K562 (cell line): Measurements from ENCODE around the gene SLC35G3. TPM values are rescaled to one million over a fixed set of nuclear protein-coding genes. Genes with fewer than 3 reads are reported as not detected.

ENCODE experiments used
- ATAC-seq: fragments of 200-7000 bp; cut with Tn5 transposase; 3 replicates; pipeline ENCODE4 v1.9.1; 2020; ENCODE audit warnings: moderate library complexity
- BruUV-seq: library from RNA; stranded (reverse); fragments of 400-500 nt; replicated peaks from 2 replicates; lab custom pipeline; 2021; lab: Mats Ljungman, UMichigan
- CTCF ChIA-PET: fragments of 300-600 bp; formaldehyde crosslinking; extraction: SDS; loops from one replicate; lab custom pipeline; 2021; ENCODE audit warnings: low intra/inter-chr PET ratio; lab: Yijun Ruan, JAX
- POLR2A ChIA-PET: fragments of 300-600, 350-650 bp; sonication (Branson Sonifier 250); formaldehyde crosslinking; extraction: SDS; loops from one replicate; lab custom pipeline; 2021; ENCODE audit warnings: antibody characterized with exemption, inconsistent platforms; lab: Yijun Ruan, JAX
- DNase-seq, 4 experiments: peaks; one replicate each; pipeline versions ENCODE4 v3.0.0 to v3.0.0-alpha.2; 2011 to 2018; ENCODE audit warnings: low spot score in 3 of 4, mixed read lengths in 3 of 4; ENCODE audit errors: extremely low read depth in 1 of 4
- FAIRE-seq: peaks from 2 replicates; lab custom pipeline; 2011; peaks lifted over from hg19 to GRCh38; lab: Jason Lieb, UNC
- H2AFZ ChIP-seq: 2 replicates; pipeline ENCODE4 v1.6.0; 2011; ENCODE audit warnings: low read depth, low read length, control low read depth, inconsistent platforms
- H3K27ac ChIP-seq: fragments of 200-600 bp; 3 replicates; pipeline ENCODE4 v1.8.0; 2011; ENCODE audit warnings: low read depth, mild to moderate bottlenecking, control low read depth, inconsistent platforms, low read length, moderate library complexity, mixed read lengths; ENCODE audit errors: extremely low read depth
- H3K27me3 ChIP-seq, 2 experiments: fragments of 300-600 bp in 1 of 2; 2 replicates in 1 of 2; 3 replicates in 1 of 2; pipeline versions ENCODE4 v1.6.0 to v1.8.0; 2011; ENCODE audit warnings: inconsistent platforms in 2 of 2, low read length in 2 of 2, mild to moderate bottlenecking in 1 of 2, mixed read lengths in 1 of 2, moderate library complexity in 1 of 2; ENCODE audit not compliant: control insufficient read depth in 2 of 2, insufficient read depth in 2 of 2
- H3K36me3 ChIP-seq: fragments of 300-600 bp; 3 replicates; pipeline ENCODE4 v1.8.0; 2011; ENCODE audit warnings: mild to moderate bottlenecking, low read length, inconsistent platforms; ENCODE audit not compliant: control insufficient read depth, insufficient read depth
- H3K4me1 ChIP-seq, 2 experiments: fragments of 200-600 bp in 1 of 2; replicated peaks in 1 of 2; 2 replicates in 1 of 2; 3 replicates in 1 of 2; pipeline versions ENCODE4 v1.5.1 to v1.8.0; 2011; ENCODE audit warnings: inconsistent platforms in 2 of 2, low read length in 2 of 2, mild to moderate bottlenecking in 1 of 2, mixed read lengths in 1 of 2, moderate library complexity in 1 of 2; ENCODE audit not compliant: control insufficient read depth in 2 of 2, insufficient read depth in 2 of 2
- H3K4me2 ChIP-seq: 2 replicates; pipeline ENCODE4 v1.6.1; 2011; ENCODE audit warnings: low read length, control low read depth, inconsistent platforms, mixed read lengths; ENCODE audit not compliant: insufficient read depth
- H3K4me3 ChIP-seq: fragments of 200-600 bp; sonication (generic), shearing (Covaris generic); 2 replicates; pipeline ENCODE4 v1.5.1; 2016; ENCODE audit warnings: control low read depth, inconsistent platforms
- H3K79me2 ChIP-seq: fragments of 200-600 bp; 3 replicates; pipeline ENCODE4 v1.8.0; 2011; ENCODE audit warnings: low read length, inconsistent platforms; ENCODE audit not compliant: control insufficient read depth, insufficient read depth
- H3K9ac ChIP-seq, 2 experiments: 2 replicates each; pipeline versions ENCODE4 v1.6.0 to v1.6.1; 2011; ENCODE audit warnings: low read depth in 2 of 2, low read length in 2 of 2, control low read depth in 1 of 2, inconsistent platforms in 1 of 2, mild to moderate bottlenecking in 1 of 2, mixed read lengths in 1 of 2; ENCODE audit not compliant: insufficient read depth in 1 of 2
- H3K9me1 ChIP-seq: one replicate; pipeline ENCODE4 v1.6.0; 2011; ENCODE audit warnings: inconsistent platforms, mild to moderate bottlenecking, low read length, moderate library complexity; ENCODE audit not compliant: control insufficient read depth, insufficient read depth
- H3K9me3 ChIP-seq: replicated peaks from 2 replicates; pipeline ENCODE4 v1.5.1; 2011; ENCODE audit warnings: low read depth, low read length, inconsistent platforms; ENCODE audit not compliant: control insufficient read depth, insufficient read depth
- H4K20me1 ChIP-seq: replicated peaks from 2 replicates; pipeline ENCODE4 v1.6.1; 2011; ENCODE audit warnings: low read length, inconsistent platforms, mixed read lengths; ENCODE audit not compliant: control insufficient read depth, insufficient read depth
- CBFA2T3 ChIP-seq: fragments of 450-650 bp; IDR thresholded peaks from 2 replicates; pipeline ENCODE4 v1.6.1; 2017
- DDX20 ChIP-seq: fragments of 450-650 bp; IDR thresholded peaks from 2 replicates; pipeline ENCODE4 v1.6.1; 2016; ENCODE audit warnings: missing genetic modification characterization, low read depth, mild to moderate bottlenecking, missing compliant biosample characterization, moderate library complexity
- KHSRP ChIP-seq: fragments of 450-650 bp; IDR thresholded peaks from 2 replicates; pipeline ENCODE4 v1.6.1; 2017
- MCM7 ChIP-seq, 2 experiments: fragments of 450-650 bp; IDR thresholded peaks; 2 replicates each; pipeline ENCODE4 v1.6.1; 2016 to 2018
- MEF2D ChIP-seq: conservative IDR thresholded peaks from 2 replicates; pipeline ENCODE4 v1.6.1; 2016; ENCODE audit warnings: low read depth, missing genetic modification characterization, missing compliant biosample characterization
- NFIX ChIP-seq: fragments of 250-450 bp; sonication (Bioruptor Pico); IDR thresholded peaks from 2 replicates; pipeline ENCODE4 v1.4.0; 2020; ENCODE audit warnings: low read depth, mild to moderate bottlenecking, moderate library complexity
- NFYB ChIP-seq: IDR thresholded peaks from 2 replicates; pipeline ENCODE4 v1.6.1; 2011; ENCODE audit warnings: mild to moderate bottlenecking, moderate library complexity; ENCODE audit not compliant: insufficient read length; ENCODE audit errors: extremely low read depth
- RBM39 ChIP-seq: fragments of 200-400 bp; formaldehyde crosslinking; optimal IDR thresholded peaks from 2 replicates; pipeline ENCODE3; 2018; ENCODE audit warnings: low read depth, low read length
- STAT5B ChIP-seq: fragments of 250-450 bp; sonication (Bioruptor Pico); IDR thresholded peaks from 2 replicates; pipeline ENCODE4 v1.8.0; 2021; ENCODE audit warnings: mild to moderate bottlenecking, inconsistent platforms
- TSC22D4 ChIP-seq: fragments of 450-650 bp; IDR thresholded peaks from 2 replicates; pipeline ENCODE4 v1.6.1; 2016; ENCODE audit warnings: missing genetic modification characterization, missing biosample characterization, control low read depth
- ZNF124 ChIP-seq: sonication (generic); formaldehyde crosslinking; IDR thresholded peaks from 2 replicates; pipeline ENCODE4 v1.8.1; 2022; ENCODE audit warnings: missing genetic modification reagents
- ZNF316 ChIP-seq: fragments of 450-650 bp; IDR thresholded peaks from 2 replicates; pipeline ENCODE4 v1.6.1; 2016
- WGBS: fragments of 100-300 bp; shearing (Covaris generic); methylation state at CpG from one replicate; pipeline ENCODE4 v1.1.6; 2016; ENCODE audit warnings: low coverage, mixed read lengths; ENCODE audit not compliant: insufficient coverage; ENCODE audit errors: missing lambda C conversion rate; 5-methylcytosine and 5-hydroxymethylcytosine counted together
- in situ Hi-C: fragments of 300-500 bp; cut with MboI; formaldehyde crosslinking; loops from 4 replicates; pipeline ENCODE4 v1.15.0; 2018; ENCODE audit warnings: inconsistent platforms, mixed read lengths
- intact Hi-C: fragments of 100-400 bp; cut with micrococcal nuclease; formaldehyde crosslinking; loops from 2 replicates; pipeline ENCODE4 v1.14.2; 2022
- polyA plus RNA-seq, 8 experiments: library from polyadenylated mRNA; depleted of rRNA in 4 of 8; stranded (reverse) in 5 of 8; unstranded in 3 of 8; fragments of >200 nt; fragmentation: Nextera tagmentation in 2 of 8; fragmentation: Illumina TruSeq in 1 of 8; extraction: Ambion mirVana in 2 of 8; extraction: Trizol in 1 of 8; gene quantifications; 2 replicates each; pipeline versions ENCODE4 v1.2.1 to v1.2.3, GENCODE V29; 2011 to 2014; ENCODE audit warnings: inconsistent platforms in 1 of 8, missing spikeins in 1 of 8
- total RNA-seq, 7 experiments: library from RNA; depleted of rRNA in 6 of 7; stranded (reverse); fragments of >200 nt in 6 of 7; fragmentation: Illumina TruSeq in 2 of 7; extraction: Trizol in 2 of 7; gene quantifications; 2 replicates each; pipeline versions ENCODE4 v1.2.1 to v1.2.3, GENCODE V29; 2011 to 2021; ENCODE audit warnings: low replicate concordance in 1 of 7
- TF ChIP-seq, protein P1 (sequence below): fragments of 450-650 bp; formaldehyde crosslinking; IDR thresholded peaks from 2 replicates; pipeline ENCODE4 v1.4.0; 2022; ENCODE audit warnings: mild to moderate bottlenecking, moderate library complexity

Gene SLC35G3
- total and polyA plus RNA-seq, 9 of the 15 experiments (the other 6 are each of a cell fraction or from before 2014, with no cell fraction given), result not detected

- WGBS, result 12% methylated on average over 7 of the region's 7 CpGs
- no peak overlapping the region for H3K9ac ChIP-seq
- intact Hi-C loops, result no loop called here
- in situ Hi-C loops, result no loop called here
- no peaks in the 10 kb centered on the region for H3K9me1 ChIP-seq
- H3K4me3 ChIP-seq, result no peak overlapping the region
- DNase-seq (no peak), ATAC-seq (no peak), FAIRE-seq (no peak)
- H4K20me1 ChIP-seq, result no peaks in the 10 kb centered on the region
- no peak for TF ChIP-seq CBFA2T3
- TF ChIP-seq ZNF316, result no peak
- no peak for TF ChIP-seq MCM7 (IDR thresholded peaks at IDR 0.05)
- TF ChIP-seq NFIX (CRISPR knock-in tag), result no peak
- TF ChIP-seq DDX20, result no peak
- no peak for TF ChIP-seq STAT5B
- TF ChIP-seq RBM39, result no peak
- TF ChIP-seq, protein P1, sequence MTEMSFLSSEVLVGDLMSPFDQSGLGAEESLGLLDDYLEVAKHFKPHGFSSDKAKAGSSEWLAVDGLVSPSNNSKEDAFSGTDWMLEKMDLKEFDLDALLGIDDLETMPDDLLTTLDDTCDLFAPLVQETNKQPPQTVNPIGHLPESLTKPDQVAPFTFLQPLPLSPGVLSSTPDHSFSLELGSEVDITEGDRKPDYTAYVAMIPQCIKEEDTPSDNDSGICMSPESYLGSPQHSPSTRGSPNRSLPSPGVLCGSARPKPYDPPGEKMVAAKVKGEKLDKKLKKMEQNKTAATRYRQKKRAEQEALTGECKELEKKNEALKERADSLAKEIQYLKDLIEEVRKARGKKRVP (CRISPR knock-in tag), result no peak
- TF ChIP-seq MEF2D (tag), result no peak
- no peak for TF ChIP-seq TSC22D4 (tag)
- no peak for TF ChIP-seq NFYB
- TF ChIP-seq ZNF124 (CRISPR knock-in tag), result no peak
- TF ChIP-seq KHSRP, result no peak
- ChIA-PET POLR2A (interaction anchor here (1.3 kb wide), 1 partner anchor 537 kb away, joined by 3 read pairs; no protein-coding TSS in a partner anchor), CTCF (no interaction called here)
- no peaks in the 10 kb centered on the region for H3K79me2 ChIP-seq
- no peak overlapping the region for H2AFZ ChIP-seq
- H3K36me3 ChIP-seq, result no peaks in the 10 kb centered on the region
- H3K9me3 ChIP-seq, result no peaks in the 10 kb centered on the region
- no peaks in the 10 kb centered on the region for H3K4me1 ChIP-seq
- peaks cover 4 to 11% of the 10 kb centered on the region in 2 experiments; a peak in 2 of 5 replicates for H3K27me3 ChIP-seq
- H3K4me2 ChIP-seq, result no peak overlapping the region
- no peak overlapping the region for H3K27ac ChIP-seq
- no TSS peak for BruUV-seq
Measured at GRCh38 chr17:35210741-35211140, 16.5 kb upstream of the SLC35G3 start.
